Adipose tissue (tissue), 3 donors: Measurements from ENCODE around the gene TRIM39. TPM values are rescaled to one million over a fixed set of nuclear protein-coding genes. Genes with fewer than 3 reads are reported as not detected.
A peak's percentile ranks its signal among the peaks of the same experiment; 100 is the strongest.
"Not testable (repeated sequence)": the region's sequence is repeated elsewhere in the genome, so short reads cannot be mapped to it uniquely, and the experiment has no call there.

Source experiments
- H3K27ac ChIP-seq: one replicate; pipeline ENCODE4 v1.5.1; 2013; ENCODE audit warnings: low read depth, low read length
- WGBS, 3 donors: extraction: QIAGEN DNeasy Blood & Tissue Kit; methylation state at CpG; one replicate each; pipeline ENCODE4 v1.1.7; 2013; 5-methylcytosine and 5-hydroxymethylcytosine counted together
- polyA plus RNA-seq, 3 donors: library from polyadenylated mRNA; stranded (reverse); fragments of 200-250 nt; gene quantifications; one replicate each; pipeline ENCODE4 v1.2.3, GENCODE V29; 2013
- donor health status: healthy with polysubstance abuse.
- donor health status: Bipolar disorder and iron deficiency.
- donor health status: healthy.

Gene TRIM39
- 1 to 10 TPM; 7.2 to 9.6 (median 9.5) TPM for polyA plus RNA-seq

GRCh38 chr6:30326526-30327231 is at the start of gene TRIM39:
TRIM39 (plus strand) TSS chr6:30326927; CDS start chr6:30329318, 2,391 bp downstream.
- H3K27ac ChIP-seq, result peak within 1 kb of the TSS; percentile 99
- WGBS, 3 donors, result 0 to 1% (median 1%) methylated on average over 70 to 90 of the region's 90 CpGs

GRCh38 chr6:30280988-30281387 is 45.7 kb upstream of the TRIM39 start:
- not testable (repeated sequence) for H3K27ac ChIP-seq
- WGBS, 3 donors, result 90 to 100% (median 98%) methylated on average over 1 of the region's 1 CpG

GRCh38 chr6:30282522-30282921 is 44.2 kb upstream of the TRIM39 start:
- H3K27ac ChIP-seq, result no peak overlapping the region
- WGBS, 3 donors, result 91 to 98% (median 98%) methylated on average over 2 of the region's 2 CpGs

- H3K27ac ChIP-seq, result no peak overlapping the region
- 91 to 94% (median 93%) methylated on average over 1 of the region's 1 CpG for WGBS, 3 donors
These were observed 43.0 kb upstream of the TRIM39 start for GRCh38 chr6:30283761-30284160.

GRCh38 chr6:30287139-30287538 is 39.6 kb upstream of the TRIM39 start:
- WGBS, 3 donors, result 0 to 97% (median 97%) methylated on average over 1 of the region's 1 CpG
- no peak overlapping the region for H3K27ac ChIP-seq

- no peak overlapping the region for H3K27ac ChIP-seq
- 85 to 98% (median 94%) methylated on average over 2 of the region's 2 CpGs for WGBS, 3 donors
These were observed 30.9 kb upstream of the TRIM39 start for GRCh38 chr6:30295837-30296236.

- 72 to 100% (median 99%) methylated on average over 2 of the region's 2 CpGs for WGBS, 3 donors
- no peak overlapping the region for H3K27ac ChIP-seq
These were observed 22.7 kb upstream of the TRIM39 start for GRCh38 chr6:30304002-30304401.

- 87 to 89% (median 89%) methylated on average over 3 of the region's 3 CpGs for WGBS, 3 donors
- no peak overlapping the region for H3K27ac ChIP-seq
These were observed 15.6 kb upstream of the TRIM39 start for GRCh38 chr6:30311101-30311500.

- 51 to 89% (median 52%) methylated on average over 1 of the region's 1 CpG for WGBS, 3 donors
- H3K27ac ChIP-seq, result no peak overlapping the region
These were observed 15.1 kb upstream of the TRIM39 start for GRCh38 chr6:30311671-30312070.

GRCh38 chr6:30312266-30312665 is 14.5 kb upstream of the TRIM39 start:
- no peak overlapping the region for H3K27ac ChIP-seq
- 96 to 98% (median 97%) methylated on average over 2 of the region's 2 CpGs for WGBS, 3 donors

- H3K27ac ChIP-seq, result no peak overlapping the region
- WGBS, 3 donors, result 94 to 100% (median 98%) methylated on average over 1 of the region's 1 CpG
These were observed 13.9 kb upstream of the TRIM39 start for GRCh38 chr6:30312676-30313321.

GRCh38 chr6:30315156-30315555 is 11.6 kb upstream of the TRIM39 start:
- no peak overlapping the region for H3K27ac ChIP-seq
- WGBS, 3 donors, result 97 to 100% (median 99%) methylated on average over 3 of the region's 3 CpGs

GRCh38 chr6:30317913-30318589 is 8.7 kb upstream of the TRIM39 start:
- WGBS, 3 donors, result 70 to 86% (median 76%) methylated on average over 6 of the region's 6 CpGs
- no peak overlapping the region for H3K27ac ChIP-seq

GRCh38 chr6:30319146-30319835 is 7.4 kb upstream of the TRIM39 start:
- 83 to 95% (median 90%) methylated on average over 1 of the region's 1 CpG for WGBS, 3 donors
- no peak overlapping the region for H3K27ac ChIP-seq

GRCh38 chr6:30321692-30322388 is 4.9 kb upstream of the TRIM39 start:
- WGBS, 3 donors, result 77 to 89% (median 89%) methylated on average over 6 of the region's 6 CpGs

GRCh38 chr6:30322527-30323501 is 3.9 kb upstream of the TRIM39 start:
- 85 to 88% (median 88%) methylated on average over 20 of the region's 20 CpGs for WGBS, 3 donors
- H3K27ac ChIP-seq, result no peak overlapping the region

More at GRCh38 chr6:30321692-30322388, 4.9 kb upstream of the TRIM39 start:
- no peak overlapping the region for H3K27ac ChIP-seq

- 91 to 100% (median 92%) methylated on average over 1 of the region's 1 CpG for WGBS, 3 donors
- no peak overlapping the region for H3K27ac ChIP-seq
These were observed 2.9 kb upstream of the TRIM39 start for GRCh38 chr6:30323806-30324205.
